ENCODE results near the gene GDF15.
"Not testable (repeated sequence)": the region's sequence is repeated elsewhere in the genome, so short reads cannot be mapped to it uniquely, and the experiment has no call there.

DNA sequence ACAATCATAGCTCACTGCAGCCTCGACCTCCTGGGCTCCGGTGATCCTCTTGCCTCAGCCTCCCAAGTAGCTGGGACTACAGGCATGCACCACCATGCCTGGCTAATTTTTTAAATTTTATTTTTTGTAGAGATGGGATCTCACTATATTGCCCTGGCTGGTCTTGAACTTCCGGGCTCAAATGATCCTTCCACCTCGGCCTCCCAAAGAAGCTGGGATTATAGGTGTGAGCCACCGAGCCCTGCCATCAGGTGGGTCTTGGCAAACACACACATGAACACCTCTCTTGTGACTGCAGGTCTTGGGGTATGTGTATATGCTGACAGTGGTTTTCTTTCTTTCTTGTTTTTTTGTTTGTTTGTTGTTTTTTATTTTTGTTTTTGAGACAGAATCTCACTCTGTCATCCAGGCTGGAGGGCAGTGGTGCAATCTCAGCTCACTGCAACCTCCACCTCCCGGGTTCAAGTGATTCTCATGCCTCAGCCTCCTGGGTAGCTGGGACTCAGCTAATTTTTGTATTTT lies 37.1 kb upstream of the GDF15 start:
- not testable (repeated sequence) for TF ChIP-seq CTCF (IDR thresholded peaks at IDR 0.05); YY1 (IDR thresholded peaks at IDR 0.05; ENCODE audit: low read depth); RFX5 (IDR thresholded peaks at IDR 0.05; ENCODE audit: low read length); TEAD4 (IDR thresholded peaks at IDR 0.05; ENCODE audit: borderline replicate concordance, insufficient read depth); GABPA (IDR thresholded peaks at IDR 0.05; ENCODE audit: low read depth)
- TF ChIP-seq, protein P1, sequence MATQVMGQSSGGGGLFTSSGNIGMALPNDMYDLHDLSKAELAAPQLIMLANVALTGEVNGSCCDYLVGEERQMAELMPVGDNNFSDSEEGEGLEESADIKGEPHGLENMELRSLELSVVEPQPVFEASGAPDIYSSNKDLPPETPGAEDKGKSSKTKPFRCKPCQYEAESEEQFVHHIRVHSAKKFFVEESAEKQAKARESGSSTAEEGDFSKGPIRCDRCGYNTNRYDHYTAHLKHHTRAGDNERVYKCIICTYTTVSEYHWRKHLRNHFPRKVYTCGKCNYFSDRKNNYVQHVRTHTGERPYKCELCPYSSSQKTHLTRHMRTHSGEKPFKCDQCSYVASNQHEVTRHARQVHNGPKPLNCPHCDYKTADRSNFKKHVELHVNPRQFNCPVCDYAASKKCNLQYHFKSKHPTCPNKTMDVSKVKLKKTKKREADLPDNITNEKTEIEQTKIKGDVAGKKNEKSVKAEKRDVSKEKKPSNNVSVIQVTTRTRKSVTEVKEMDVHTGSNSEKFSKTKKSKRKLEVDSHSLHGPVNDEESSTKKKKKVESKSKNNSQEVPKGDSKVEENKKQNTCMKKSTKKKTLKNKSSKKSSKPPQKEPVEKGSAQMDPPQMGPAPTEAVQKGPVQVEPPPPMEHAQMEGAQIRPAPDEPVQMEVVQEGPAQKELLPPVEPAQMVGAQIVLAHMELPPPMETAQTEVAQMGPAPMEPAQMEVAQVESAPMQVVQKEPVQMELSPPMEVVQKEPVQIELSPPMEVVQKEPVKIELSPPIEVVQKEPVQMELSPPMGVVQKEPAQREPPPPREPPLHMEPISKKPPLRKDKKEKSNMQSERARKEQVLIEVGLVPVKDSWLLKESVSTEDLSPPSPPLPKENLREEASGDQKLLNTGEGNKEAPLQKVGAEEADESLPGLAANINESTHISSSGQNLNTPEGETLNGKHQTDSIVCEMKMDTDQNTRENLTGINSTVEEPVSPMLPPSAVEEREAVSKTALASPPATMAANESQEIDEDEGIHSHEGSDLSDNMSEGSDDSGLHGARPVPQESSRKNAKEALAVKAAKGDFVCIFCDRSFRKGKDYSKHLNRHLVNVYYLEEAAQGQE (IDR thresholded peaks at IDR 0.05; ENCODE audit: low read depth, low read length): not testable (repeated sequence)
